ENCODE measurements around the gene DIPK1A.

DIPK1A gene

DNA sequence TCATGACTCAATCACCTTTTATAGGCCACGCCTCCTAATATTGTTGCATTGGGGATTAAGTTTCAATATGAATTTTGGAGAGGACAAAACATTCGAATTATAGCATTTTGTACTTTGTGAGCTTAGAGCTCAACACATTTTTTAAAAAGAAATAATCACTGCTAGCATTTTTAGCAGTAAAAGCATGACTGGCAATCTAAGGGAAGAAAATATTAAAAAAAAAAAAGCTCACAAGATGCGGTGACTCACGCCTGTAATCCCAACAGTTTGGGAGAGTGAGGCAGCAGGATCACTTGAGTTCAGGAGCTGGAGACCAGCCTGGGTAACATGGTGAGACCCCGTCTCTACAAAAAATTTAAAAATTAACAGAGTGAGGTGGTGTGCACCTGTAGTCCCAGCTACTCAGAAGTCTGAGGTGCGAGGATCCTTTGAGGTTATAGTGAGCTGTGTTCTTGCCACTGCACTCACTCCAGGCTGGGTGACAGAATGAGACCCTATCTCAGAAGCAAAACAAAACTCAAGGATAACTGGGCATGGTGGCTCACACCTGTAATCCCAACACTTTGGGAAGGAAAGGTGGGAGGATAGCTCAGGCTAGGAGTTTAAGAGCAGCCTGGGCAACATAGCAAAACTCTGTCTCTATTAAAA lies 28.8 kb upstream of the DIPK1A start:
- Histone ChIP-seq H3K79me1 (ENCODE audit: low read length) (no peaks in the 10 kb centered on the region), H4K12ac (ENCODE audit: low read depth, low read length) (no peak overlapping the region), H3K4me1 (ENCODE audit: control insufficient read depth in 1 of 2, insufficient read depth in 2 of 2, low read length in 2 of 2) (no peaks in the 10 kb centered on the region), H3K9me3 (ENCODE audit: insufficient read depth, low read depth, low read length) (no peaks in the 10 kb centered on the region), H3K36me3 (ENCODE audit: control insufficient read depth in 1 of 2, insufficient read depth in 2 of 2, low read length in 2 of 2) (no peaks in the 10 kb centered on the region), H3K4me2 (ENCODE audit: low read length) (no peak overlapping the region), H3K79me2 (ENCODE audit: control insufficient read depth, insufficient read depth, low read length, poor library complexity) (no peaks in the 10 kb centered on the region), H2BK5ac (ENCODE audit: low read depth, low read length, poor library complexity) (no peak overlapping the region), H3K9ac (ENCODE audit: low read length) (no peak overlapping the region), H3K14ac (ENCODE audit: low read length) (no peak overlapping the region), H4K91ac (ENCODE audit: low read depth, low read length) (no peak overlapping the region), H2AK5ac (ENCODE audit: low read length) (no peak overlapping the region), H3K18ac (ENCODE audit: low read length) (no peak overlapping the region), H3K27me3 (ENCODE audit: insufficient read depth, low read length) (no peaks in the 10 kb centered on the region), H3K27ac (ENCODE audit: low read depth, low read length) (no peak overlapping the region), H2BK120ac (ENCODE audit: insufficient read depth, low read length, poor library complexity) (no peak overlapping the region), H3K4me3 (ENCODE audit: low read depth, low read length) (no peak overlapping the region), H2AFZ (ENCODE audit: insufficient read depth, low read length, poor library complexity) (no peak overlapping the region), H2BK12ac (ENCODE audit: low read length) (no peak overlapping the region), H3K4ac (ENCODE audit: low read depth, low read length) (no peak overlapping the region), H3K23ac (ENCODE audit: low read length) (no peak overlapping the region), H4K8ac (ENCODE audit: low read depth, low read length) (no peak overlapping the region)
- no peak for DNase-seq
- no CpG with 5 or more reads among the region's 6 CpGs for WGBS (ENCODE audit: extremely low coverage, insufficient coverage, insufficient read length)

DNA sequence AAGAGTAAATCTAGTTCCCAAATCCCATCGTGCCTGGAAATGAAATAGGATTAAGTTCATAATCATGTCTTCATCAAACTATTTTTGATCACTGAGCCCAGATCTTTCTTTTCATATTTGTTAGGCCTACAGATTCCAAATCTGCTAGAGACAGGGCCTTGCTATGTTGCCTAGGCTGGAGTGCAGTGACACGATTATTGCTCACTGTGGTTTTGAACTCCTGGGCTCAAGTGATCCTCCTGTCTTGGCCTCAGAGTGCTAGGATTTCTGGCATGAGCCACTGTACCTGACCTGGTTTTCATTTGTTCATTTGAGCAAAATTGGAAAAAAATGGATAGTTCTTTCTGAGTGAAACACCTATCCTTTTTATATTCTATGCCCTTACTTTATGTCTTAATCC lies 28.0 kb upstream of the DIPK1A start:
- no peak overlapping the region for H3K4me2 ChIP-seq (ENCODE audit: low read length)
- H2BK5ac ChIP-seq (ENCODE audit: low read depth, low read length, poor library complexity), result no peak overlapping the region
- H3K18ac ChIP-seq (ENCODE audit: low read length), result no peak overlapping the region
- H3K23ac ChIP-seq (ENCODE audit: low read length), result no peak overlapping the region
- no peak overlapping the region for H4K12ac ChIP-seq (ENCODE audit: low read depth, low read length)
- no peak overlapping the region for H2AK5ac ChIP-seq (ENCODE audit: low read length)
- DNase-seq, result no peak
- H3K27ac ChIP-seq (ENCODE audit: low read depth, low read length), result no peak overlapping the region
- H3K4me1 ChIP-seq (ENCODE audit: control insufficient read depth in 1 of 2, insufficient read depth in 2 of 2, low read length in 2 of 2), result no peaks in the 10 kb centered on the region
- no peaks in the 10 kb centered on the region for H3K27me3 ChIP-seq (ENCODE audit: insufficient read depth, low read length)
- H3K4me3 ChIP-seq (ENCODE audit: low read depth, low read length), result no peak overlapping the region
- H3K36me3 ChIP-seq (ENCODE audit: control insufficient read depth in 1 of 2, insufficient read depth in 2 of 2, low read length in 2 of 2), result no peaks in the 10 kb centered on the region
- H3K9me3 ChIP-seq (ENCODE audit: insufficient read depth, low read depth, low read length), result no peaks in the 10 kb centered on the region
- no peak overlapping the region for H3K4ac ChIP-seq (ENCODE audit: low read depth, low read length)
- no peaks in the 10 kb centered on the region for H3K79me2 ChIP-seq (ENCODE audit: control insufficient read depth, insufficient read depth, low read length, poor library complexity)
- no peak overlapping the region for H3K9ac ChIP-seq (ENCODE audit: low read length)
- H3K79me1 ChIP-seq (ENCODE audit: low read length), result no peaks in the 10 kb centered on the region
- no peak overlapping the region for H3K14ac ChIP-seq (ENCODE audit: low read length)
- H4K91ac ChIP-seq (ENCODE audit: low read depth, low read length), result no peak overlapping the region
- WGBS (ENCODE audit: extremely low coverage, insufficient coverage, insufficient read length), result no CpG with 5 or more reads among the region's 2 CpGs
- no peak overlapping the region for H4K8ac ChIP-seq (ENCODE audit: low read depth, low read length)
- H2BK120ac ChIP-seq (ENCODE audit: insufficient read depth, low read length, poor library complexity), result no peak overlapping the region
- H2AFZ ChIP-seq (ENCODE audit: insufficient read depth, low read length, poor library complexity), result no peak overlapping the region
- H2BK12ac ChIP-seq (ENCODE audit: low read length), result no peak overlapping the region

DNA sequence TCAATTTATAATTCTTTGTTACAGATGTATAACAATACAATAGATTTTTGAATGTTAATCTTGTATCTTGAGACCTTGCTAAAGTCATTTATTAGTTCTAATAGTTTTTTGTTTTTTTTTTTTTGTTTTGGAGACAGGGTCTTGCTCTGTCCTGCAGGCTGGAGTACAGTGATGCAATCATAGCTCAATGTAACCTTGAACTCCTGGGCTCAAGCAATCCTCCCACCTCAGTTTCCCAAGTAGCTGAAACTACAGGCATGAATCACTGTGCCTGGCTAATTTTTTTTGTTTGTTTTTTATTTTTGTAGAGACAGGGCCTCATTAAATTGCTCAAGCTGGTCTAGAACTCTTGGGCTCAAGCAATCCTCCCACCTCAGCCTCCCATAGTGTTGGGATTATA lies 26.2 kb upstream of the DIPK1A start:
- Histone ChIP-seq H3K27me3 (ENCODE audit: insufficient read depth, low read length) (no peaks in the 10 kb centered on the region), H2BK5ac (ENCODE audit: low read depth, low read length, poor library complexity) (no peak overlapping the region), H3K14ac (ENCODE audit: low read length) (no peak overlapping the region), H3K27ac (ENCODE audit: low read depth, low read length) (no peak overlapping the region), H4K12ac (ENCODE audit: low read depth, low read length) (no peak overlapping the region), H3K4me2 (ENCODE audit: low read length) (no peak overlapping the region), H2BK120ac (ENCODE audit: insufficient read depth, low read length, poor library complexity) (no peak overlapping the region), H2AFZ (ENCODE audit: insufficient read depth, low read length, poor library complexity) (no peak overlapping the region), H3K79me1 (ENCODE audit: low read length) (no peaks in the 10 kb centered on the region), H3K18ac (ENCODE audit: low read length) (no peak overlapping the region), H3K9me3 (ENCODE audit: insufficient read depth, low read depth, low read length) (peaks cover 3% of the 10 kb centered on the region), H3K9ac (ENCODE audit: low read length) (no peak overlapping the region), H3K36me3 (ENCODE audit: control insufficient read depth in 1 of 2, insufficient read depth in 2 of 2, low read length in 2 of 2) (no peaks in the 10 kb centered on the region), H3K4me3 (ENCODE audit: low read depth, low read length) (no peak overlapping the region), H3K4ac (ENCODE audit: low read depth, low read length) (no peak overlapping the region), H3K79me2 (ENCODE audit: control insufficient read depth, insufficient read depth, low read length, poor library complexity) (no peaks in the 10 kb centered on the region), H4K8ac (ENCODE audit: low read depth, low read length) (no peak overlapping the region), H3K4me1 (ENCODE audit: control insufficient read depth in 1 of 2, insufficient read depth in 2 of 2, low read length in 2 of 2) (no peaks in the 10 kb centered on the region), H3K23ac (ENCODE audit: low read length) (no peak overlapping the region), H2AK5ac (ENCODE audit: low read length) (no peak overlapping the region), H4K91ac (ENCODE audit: low read depth, low read length) (no peak overlapping the region), H2BK12ac (ENCODE audit: low read length) (no peak overlapping the region)
- no peak for DNase-seq

DNA sequence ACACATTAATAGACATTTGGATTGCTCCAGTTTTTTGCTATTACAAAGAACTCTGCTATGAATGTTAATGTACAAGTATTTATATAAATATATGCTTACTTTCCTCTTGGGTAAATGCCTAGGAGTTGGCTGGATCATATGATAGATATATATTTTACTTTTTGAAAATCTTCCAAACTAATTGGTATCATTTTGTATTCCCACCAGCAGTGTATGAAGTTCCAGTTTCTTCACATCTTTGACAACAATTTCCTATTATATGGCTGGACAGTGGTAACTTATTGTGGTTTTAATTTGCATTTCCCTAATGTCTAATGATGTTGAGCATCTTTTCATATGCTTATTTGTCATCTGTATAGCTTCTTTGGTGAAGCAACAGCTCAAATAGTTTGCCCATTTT lies 23.8 kb upstream of the DIPK1A start:
- Histone ChIP-seq H3K79me2 (ENCODE audit: control insufficient read depth, insufficient read depth, low read length, poor library complexity) (no peaks in the 10 kb centered on the region), H2AFZ (ENCODE audit: insufficient read depth, low read length, poor library complexity) (no peak overlapping the region), H4K91ac (ENCODE audit: low read depth, low read length) (no peak overlapping the region), H3K18ac (ENCODE audit: low read length) (no peak overlapping the region), H3K4me3 (ENCODE audit: low read depth, low read length) (no peak overlapping the region), H3K23ac (ENCODE audit: low read length) (no peak overlapping the region), H3K27ac (ENCODE audit: low read depth, low read length) (no peak overlapping the region), H3K4ac (ENCODE audit: low read depth, low read length) (no peak overlapping the region), H3K9ac (ENCODE audit: low read length) (no peak overlapping the region), H2BK120ac (ENCODE audit: insufficient read depth, low read length, poor library complexity) (no peak overlapping the region), H2AK5ac (ENCODE audit: low read length) (no peak overlapping the region), H4K8ac (ENCODE audit: low read depth, low read length) (no peak overlapping the region), H2BK5ac (ENCODE audit: low read depth, low read length, poor library complexity) (no peak overlapping the region), H2BK12ac (ENCODE audit: low read length) (no peak overlapping the region), H3K36me3 (ENCODE audit: control insufficient read depth in 1 of 2, insufficient read depth in 2 of 2, low read length in 2 of 2) (no peaks in the 10 kb centered on the region), H3K4me1 (ENCODE audit: control insufficient read depth in 1 of 2, insufficient read depth in 2 of 2, low read length in 2 of 2) (no peaks in the 10 kb centered on the region), H3K14ac (ENCODE audit: low read length) (no peak overlapping the region), H3K79me1 (ENCODE audit: low read length) (no peaks in the 10 kb centered on the region), H3K9me3 (ENCODE audit: insufficient read depth, low read depth, low read length) (peaks cover 3% of the 10 kb centered on the region), H3K4me2 (ENCODE audit: low read length) (no peak overlapping the region), H3K27me3 (ENCODE audit: insufficient read depth, low read length) (no peaks in the 10 kb centered on the region), H4K12ac (ENCODE audit: low read depth, low read length) (no peak overlapping the region)
- DNase-seq, result no peak
